ENCODE data around the gene TMEM240. TPM values are rescaled to one million over a fixed set of nuclear protein-coding genes. Genes with fewer than 3 reads are reported as not detected.
A peak's percentile ranks its signal among the peaks of the same experiment; 100 is the strongest.

The TMEM240 gene
- total and polyA plus RNA-seq, 12 donors, result 0.95 to 12.4 (median 4.4) TPM; not detected in 1

GRCh38 chr1:1544544-1544943 is 4.1 kb upstream of the TMEM240 start:
- no peak for DNase-seq
- Histone ChIP-seq H3K36me3 (replicated peaks in 1 of 2) (peaks cover 0 to 3% of the 10 kb centered on the region in 2 donors), H3K9me3 (replicated peaks in 1 of 3) (no peaks in the 10 kb centered on the region), H3K27ac (peak overlapping the region in 1 of 5 donors; percentile 95), H3K4me3 (no peak overlapping the region), H3K27me3 (no peaks in the 10 kb centered on the region), H3K4me1 (replicated peaks in 1 of 2) (peaks cover 14 to 16% of the 10 kb centered on the region in 2 donors)
- TF ChIP-seq CTCF (IDR thresholded peaks at IDR 0.05) (no peak), POLR2A (IDR thresholded peaks at IDR 0.05) (no peak)
- 87 to 96% (median 94%) methylated on average over 5 to 10 of the region's 10 CpGs for WGBS, 4 donors
- intact Hi-C loops (cut with DNase I), result no loop called here

DNA sequence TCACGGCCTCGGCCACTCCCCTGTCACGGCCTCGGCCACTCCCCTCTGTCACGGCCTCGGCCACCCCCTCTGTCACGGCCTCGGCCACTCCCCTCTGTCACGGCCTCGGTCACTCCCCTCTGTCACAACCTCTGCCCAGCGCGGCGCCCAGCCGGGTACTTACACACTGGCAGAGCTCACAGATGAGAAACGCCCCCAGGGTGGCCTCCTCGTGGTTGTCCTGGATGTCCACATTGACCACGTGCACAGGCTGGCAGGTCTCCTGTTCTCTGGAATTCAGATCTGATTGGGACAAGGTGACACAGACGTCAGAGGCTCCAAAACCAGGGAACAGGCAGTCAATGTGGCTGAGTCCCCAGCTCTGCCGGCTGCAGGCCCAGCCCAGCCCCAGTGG is 3.3 kb upstream of the TMEM240 start:
- Histone ChIP-seq H3K9me3 (replicated peaks in 1 of 3) (no peaks in the 10 kb centered on the region), H3K36me3 (replicated peaks in 1 of 2) (peaks cover 0 to 3% of the 10 kb centered on the region in 2 donors), H3K27ac (peak overlapping the region in 4 of 5 donors; percentile 13 to 95 (median 74)), H3K4me3 (no peak overlapping the region), H3K4me1 (replicated peaks in 1 of 2) (peaks cover 19 to 23% of the 10 kb centered on the region in 2 donors), H3K27me3 (no peaks in the 10 kb centered on the region)
- intact Hi-C loops (cut with DNase I), result no loop called here
- 38 to 65% (median 42%) methylated on average over 11 to 19 of the region's 19 CpGs for WGBS, 4 donors
- peak; percentile 93 to 99 (median 98) for DNase-seq
- TF ChIP-seq CTCF (IDR thresholded peaks at IDR 0.05), result no peak
- peak in 1 of 2 donors; percentile 80 for TF ChIP-seq POLR2A (IDR thresholded peaks at IDR 0.05)

DNA sequence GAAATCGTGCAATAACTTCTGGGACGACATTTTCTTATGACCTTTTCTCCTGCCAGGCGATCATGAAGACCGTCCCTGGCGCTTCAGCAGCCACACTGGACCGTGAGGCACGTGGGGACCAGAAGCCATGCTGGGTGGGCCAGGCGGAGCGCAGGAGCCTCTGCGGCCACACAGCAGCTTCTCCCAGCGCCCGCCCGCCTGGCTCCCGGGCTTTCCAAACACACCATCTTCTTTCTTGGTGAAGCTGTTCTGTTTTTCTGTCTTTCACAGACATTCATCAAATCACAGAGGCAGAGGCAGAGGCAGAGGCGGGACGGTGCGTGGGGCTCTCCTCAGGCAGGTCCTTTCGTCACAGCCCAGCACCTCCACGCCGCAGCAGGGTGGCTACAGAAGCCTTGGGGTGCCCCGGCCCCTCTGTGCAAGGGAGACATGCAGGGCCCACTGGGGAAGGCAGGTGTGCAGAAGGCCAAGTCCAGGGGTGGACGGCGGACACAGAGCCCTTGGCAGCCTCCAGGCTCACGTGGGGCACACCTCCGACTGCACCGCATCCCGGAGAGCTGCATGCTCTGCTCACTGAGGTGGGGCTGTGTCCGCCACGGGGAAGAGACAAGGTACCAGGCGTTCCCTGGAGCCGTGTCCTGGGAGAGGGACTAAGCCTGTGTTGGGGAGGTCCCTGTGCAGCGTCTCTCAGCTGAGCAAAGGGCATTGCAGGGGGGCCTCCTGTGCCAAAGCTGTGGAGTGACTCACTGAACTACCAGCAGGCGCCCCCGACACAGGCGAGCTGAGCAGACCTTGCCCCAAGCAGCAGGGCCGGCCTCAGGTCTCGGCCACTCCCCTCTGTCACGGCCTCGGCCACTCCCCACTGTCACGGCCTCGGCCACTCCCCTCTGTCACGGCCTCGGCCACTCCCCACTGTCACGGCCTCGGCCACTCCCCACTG is 2.6 kb upstream of the TMEM240 start:
- Histone ChIP-seq H3K36me3 (replicated peaks in 1 of 2) (peaks cover 0 to 3% of the 10 kb centered on the region in 2 donors), H3K9me3 (replicated peaks in 1 of 3) (no peaks in the 10 kb centered on the region), H3K4me3 (no peak overlapping the region), H3K27ac (peak overlapping the region; percentile 13 to 95 (median 69)), H3K27me3 (no peaks in the 10 kb centered on the region), H3K4me1 (replicated peaks in 1 of 2) (peaks cover 19 to 23% of the 10 kb centered on the region in 2 donors)
- intact Hi-C loops (cut with DNase I), result no loop called here
- 52 to 66% (median 57%) methylated on average over 23 to 45 of the region's 45 CpGs for WGBS, 4 donors
- TF ChIP-seq CTCF (IDR thresholded peaks at IDR 0.05), result peak in 1 of 6 experiments; percentile 10
- TF ChIP-seq POLR2A (IDR thresholded peaks at IDR 0.05), result no peak
- DNase-seq, result peak; percentile 64 to 79 (median 73)

DNA sequence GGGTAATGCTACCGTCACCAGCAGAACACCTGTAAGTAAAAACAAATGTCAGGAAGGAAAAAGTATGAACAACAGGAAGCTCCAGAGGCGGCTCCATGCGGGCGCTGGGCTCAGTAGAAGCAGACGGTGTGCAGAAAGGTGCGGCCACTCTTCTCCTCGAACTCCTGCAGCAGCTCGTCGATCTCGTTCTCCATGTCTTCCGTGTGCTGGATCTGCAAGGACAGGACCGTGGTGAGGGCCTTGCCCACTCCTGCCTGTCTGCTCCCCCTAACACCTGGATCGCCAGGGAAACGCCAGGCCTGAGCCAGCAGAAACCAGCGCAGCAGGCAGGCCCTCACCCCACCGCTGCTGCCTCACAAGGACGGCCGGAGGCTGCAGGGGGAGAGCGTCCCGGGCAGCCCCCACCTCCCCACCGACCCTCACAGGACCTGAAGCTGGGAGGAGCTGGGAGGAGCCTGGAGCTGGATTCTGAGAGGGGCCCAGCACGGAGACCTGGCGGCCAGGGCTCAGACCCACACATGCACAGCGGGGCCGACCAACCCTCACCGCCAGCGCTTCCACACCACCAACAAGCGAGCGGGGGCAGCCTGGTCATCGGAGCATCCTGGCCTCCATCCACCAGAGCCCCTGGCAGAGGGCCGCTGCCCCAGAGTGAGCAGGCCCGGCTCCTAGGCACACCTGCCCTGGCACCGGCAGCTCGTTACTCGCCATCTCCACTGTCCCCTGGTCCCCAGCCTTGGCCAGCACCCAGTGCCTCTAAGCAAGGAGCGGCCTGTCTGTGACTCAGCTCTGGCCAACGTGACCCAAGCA is 1.7 kb upstream of the TMEM240 start:
- intact Hi-C loops (cut with DNase I), result no loop called here
- Histone ChIP-seq H3K27me3 (no peaks in the 10 kb centered on the region), H3K36me3 (replicated peaks in 1 of 2) (peaks cover 0 to 3% of the 10 kb centered on the region in 2 donors), H3K9me3 (replicated peaks in 1 of 3) (no peaks in the 10 kb centered on the region), H3K4me3 (no peak overlapping the region), H3K4me1 (replicated peaks in 1 of 2) (peaks cover 19 to 23% of the 10 kb centered on the region in 2 donors), H3K27ac (peak overlapping the region in 4 of 5 donors; percentile 13 to 95 (median 51))
- 75 to 88% (median 81%) methylated on average over 17 to 37 of the region's 37 CpGs for whole genome bisulfite sequencing, 4 donors
- TF ChIP-seq POLR2A (IDR thresholded peaks at IDR 0.05) (no peak), CTCF (IDR thresholded peaks at IDR 0.05) (no peak)
- peak; percentile 78 to 89 (median 88) for DNase-seq

Measured in adrenal gland (tissue), 12 donors.